Caco-2 (cell line): Measurements from ENCODE around the gene OLFM1. TPM values are rescaled to one million over a fixed set of nuclear protein-coding genes. Genes with fewer than 3 reads are reported as not detected.

Experiments
- BruUV-seq: library from RNA; stranded (reverse); fragments of 400-500 nt; replicated peaks from 2 replicates; lab custom pipeline; 2021; lab: Mats Ljungman, UMichigan
- CTCF ChIA-PET: fragments of 300-600 bp; sonication (Branson Sonifier 250); formaldehyde crosslinking; loops from one replicate; lab custom pipeline; 2022; ENCODE audit warnings: antibody characterized with exemption; lab: Charles Lee
- POLR2A ChIA-PET: fragments of 300-600 bp; sonication (Branson Sonifier 250); formaldehyde crosslinking; loops from one replicate; lab custom pipeline; 2022; ENCODE audit warnings: antibody characterized with exemption; lab: Charles Lee
- DNase-seq, 2 experiments: peaks; one replicate each; pipeline versions ENCODE4 v3.0.0 to v3.0.0-alpha.2; 2020 to 2022
- H3K27me3 ChIP-seq: replicated peaks from 2 replicates; pipeline ENCODE4 v1.6.0; 2011; ENCODE audit warnings: low read length; ENCODE audit not compliant: control insufficient read depth, insufficient read depth
- H3K36me3 ChIP-seq: 2 replicates; pipeline ENCODE4 v1.5.1; 2011; ENCODE audit warnings: low read length; ENCODE audit not compliant: control insufficient read depth, insufficient read depth
- H3K4me1 ChIP-seq: fragments of 250-450 bp; sonication (Bioruptor Pico); 2 replicates; pipeline ENCODE4 v1.5.1; 2020; ENCODE audit warnings: mild to moderate bottlenecking
- H3K4me3 ChIP-seq: 2 replicates; pipeline ENCODE4 v1.5.1; 2011; ENCODE audit warnings: low read depth, mild to moderate bottlenecking, control low read depth, low read length
- H3K9me3 ChIP-seq: fragments of 250-450 bp; sonication (Bioruptor Pico); 2 replicates; pipeline ENCODE4 v1.5.1; 2020; ENCODE audit warnings: mild to moderate bottlenecking, moderate library complexity
- H3K27ac Mint-ChIP-seq: one replicate; pipeline ENCODE4 v1.8.0; 2022; ENCODE audit warnings: mixed read lengths; ENCODE audit not compliant: unreplicated experiment
- H3K27me3 Mint-ChIP-seq: one replicate; pipeline ENCODE4 v1.8.0; 2022; ENCODE audit warnings: mixed read lengths; ENCODE audit not compliant: insufficient read depth, unreplicated experiment
- H3K36me3 Mint-ChIP-seq: one replicate; pipeline ENCODE4 v1.8.0; 2022; ENCODE audit warnings: mild to moderate bottlenecking, mixed read lengths; ENCODE audit not compliant: insufficient read depth, unreplicated experiment
- H3K4me1 Mint-ChIP-seq: one replicate; pipeline ENCODE4 v1.8.0; 2022; ENCODE audit warnings: low read depth, mixed read lengths; ENCODE audit not compliant: unreplicated experiment
- H3K4me3 Mint-ChIP-seq: one replicate; pipeline ENCODE4 v1.8.0; 2022; ENCODE audit warnings: mild to moderate bottlenecking, moderate library complexity, mixed read lengths; ENCODE audit not compliant: unreplicated experiment
- H3K9me3 Mint-ChIP-seq: one replicate; pipeline ENCODE4 v1.8.0; 2022; ENCODE audit warnings: mixed read lengths; ENCODE audit not compliant: unreplicated experiment
- intact Hi-C: fragments of 100-400 bp; cut with micrococcal nuclease; formaldehyde crosslinking; loops from one replicate; pipeline ENCODE4 v1.10.0; 2022; ENCODE audit not compliant: unreplicated experiment
- total RNA-seq: library from RNA; stranded (reverse); gene quantifications from 2 replicates; pipeline ENCODE4 v1.2.3, GENCODE V29; 2022
- TF ChIP-seq, protein P1 (sequence below), 2 experiments: fragments of 200-600 bp in 1 of 2; IDR thresholded peaks; 1 replicate in 1 of 2; 2 replicates in 1 of 2; pipeline versions ENCODE4 v1.5.1 to v1.8.0; 2011 to 2022; ENCODE audit warnings: antibody characterized with exemption in 1 of 2, control low read depth in 1 of 2, inconsistent platforms in 1 of 2, low read depth in 1 of 2, low read length in 1 of 2, mild to moderate bottlenecking in 1 of 2, moderate library complexity in 1 of 2; ENCODE audit not compliant: insufficient read depth in 1 of 2, severe bottlenecking in 1 of 2, unreplicated experiment in 1 of 2

OLFM1 gene
- total RNA-seq, 1 experiment from 2014 or later: not detected

GRCh38 chr9:135117281-135117680 lies 29.8 kb downstream of the OLFM1 start:
- ChIA-PET CTCF (no interaction called here), POLR2A (no interaction called here)
- no TSS peak for BruUV-seq
- no peaks in the 10 kb centered on the region for H3K4me1 ChIP-seq
- H3K9me3 Mint-ChIP-seq: peaks cover 10% of the 10 kb centered on the region
- H3K4me1 Mint-ChIP-seq: no peaks in the 10 kb centered on the region
- TF ChIP-seq, protein P1, sequence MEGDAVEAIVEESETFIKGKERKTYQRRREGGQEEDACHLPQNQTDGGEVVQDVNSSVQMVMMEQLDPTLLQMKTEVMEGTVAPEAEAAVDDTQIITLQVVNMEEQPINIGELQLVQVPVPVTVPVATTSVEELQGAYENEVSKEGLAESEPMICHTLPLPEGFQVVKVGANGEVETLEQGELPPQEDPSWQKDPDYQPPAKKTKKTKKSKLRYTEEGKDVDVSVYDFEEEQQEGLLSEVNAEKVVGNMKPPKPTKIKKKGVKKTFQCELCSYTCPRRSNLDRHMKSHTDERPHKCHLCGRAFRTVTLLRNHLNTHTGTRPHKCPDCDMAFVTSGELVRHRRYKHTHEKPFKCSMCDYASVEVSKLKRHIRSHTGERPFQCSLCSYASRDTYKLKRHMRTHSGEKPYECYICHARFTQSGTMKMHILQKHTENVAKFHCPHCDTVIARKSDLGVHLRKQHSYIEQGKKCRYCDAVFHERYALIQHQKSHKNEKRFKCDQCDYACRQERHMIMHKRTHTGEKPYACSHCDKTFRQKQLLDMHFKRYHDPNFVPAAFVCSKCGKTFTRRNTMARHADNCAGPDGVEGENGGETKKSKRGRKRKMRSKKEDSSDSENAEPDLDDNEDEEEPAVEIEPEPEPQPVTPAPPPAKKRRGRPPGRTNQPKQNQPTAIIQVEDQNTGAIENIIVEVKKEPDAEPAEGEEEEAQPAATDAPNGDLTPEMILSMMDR (IDR thresholded peaks at IDR 0.05; ENCODE audit: insufficient read depth in 1 of 2, low read depth in 1 of 2, low read length in 1 of 2, severe bottlenecking in 1 of 2, unreplicated experiment in 1 of 2): no peak
- intact Hi-C loops: no loop called here
- H3K4me3 ChIP-seq: no peak overlapping the region
- H3K36me3 Mint-ChIP-seq: no peaks in the 10 kb centered on the region
- H3K27ac Mint-ChIP-seq: no peak overlapping the region
- H3K27me3 ChIP-seq: no peaks in the 10 kb centered on the region; the same call in 1 of the 2 replicates
- H3K9me3 ChIP-seq: no peaks in the 10 kb centered on the region
- no peak for DNase-seq
- no peak overlapping the region for H3K4me3 Mint-ChIP-seq
- no peaks in the 10 kb centered on the region for H3K36me3 ChIP-seq
- H3K27me3 Mint-ChIP-seq: peaks cover 10% of the 10 kb centered on the region

GRCh38 chr9:135119496-135120064 lies 32.1 kb downstream of the OLFM1 start:
- Mint-ChIP-seq H3K27ac (no peak overlapping the region), H3K36me3 (no peaks in the 10 kb centered on the region), H3K9me3 (peaks cover 10% of the 10 kb centered on the region), H3K4me1 (no peaks in the 10 kb centered on the region), H3K27me3 (peaks cover 10% of the 10 kb centered on the region), H3K4me3 (no peak overlapping the region)
- H3K36me3 ChIP-seq: no peaks in the 10 kb centered on the region
- TF ChIP-seq, protein P1 (IDR thresholded peaks at IDR 0.05; ENCODE audit: insufficient read depth in 1 of 2, low read depth in 1 of 2, low read length in 1 of 2, severe bottlenecking in 1 of 2, unreplicated experiment in 1 of 2): no peak
- H3K27me3 ChIP-seq: no peaks in the 10 kb centered on the region
- H3K4me1 ChIP-seq: no peaks in the 10 kb centered on the region
- ChIA-PET POLR2A (no interaction called here), CTCF (no interaction called here)
- H3K4me3 ChIP-seq: no peak overlapping the region
- DNase-seq: no peak
- intact Hi-C loops: no loop called here
- no peaks in the 10 kb centered on the region for H3K9me3 ChIP-seq
- no TSS peak for BruUV-seq

DNA sequence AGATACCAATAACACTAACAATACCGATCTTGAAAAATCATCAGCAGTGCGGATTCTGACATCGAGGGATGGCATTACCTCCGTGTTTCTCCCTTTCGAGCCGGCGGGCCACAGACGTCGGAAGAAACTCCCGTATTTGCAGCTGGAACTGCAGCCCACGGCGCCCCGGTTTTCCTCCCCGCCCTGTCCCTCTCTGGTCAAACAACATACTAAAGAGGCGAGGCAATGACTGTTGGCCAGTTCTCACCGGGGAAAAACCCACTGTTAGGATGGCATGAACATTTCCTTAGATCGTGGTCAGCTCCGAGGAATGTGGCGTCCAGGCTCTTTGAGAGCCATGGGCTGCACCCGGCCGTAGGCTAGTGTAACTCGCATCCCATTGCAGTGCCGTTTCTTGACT lies 32.8 kb downstream of the OLFM1 start:
- TF ChIP-seq, protein P1 (IDR thresholded peaks at IDR 0.05; ENCODE audit: insufficient read depth in 1 of 2, low read depth in 1 of 2, low read length in 1 of 2, severe bottlenecking in 1 of 2, unreplicated experiment in 1 of 2): no peak
- Histone ChIP-seq H3K4me1 (no peaks in the 10 kb centered on the region), H3K36me3 (no peaks in the 10 kb centered on the region), H3K27me3 (no peaks in the 10 kb centered on the region), H3K9me3 (no peaks in the 10 kb centered on the region), H3K4me3 (no peak overlapping the region)
- peaks cover 10% of the 10 kb centered on the region for H3K9me3 Mint-ChIP-seq
- intact Hi-C loops: no loop called here
- no peak overlapping the region for H3K27ac Mint-ChIP-seq
- POLR2A ChIA-PET: no interaction called here
- no peaks in the 10 kb centered on the region for H3K36me3 Mint-ChIP-seq
- no peaks in the 10 kb centered on the region for H3K4me1 Mint-ChIP-seq
- peaks cover 10% of the 10 kb centered on the region for H3K27me3 Mint-ChIP-seq
- CTCF ChIA-PET: no interaction called here
- no peak for DNase-seq
- no TSS peak for BruUV-seq
- H3K4me3 Mint-ChIP-seq: no peak overlapping the region
